H1 (cell line): Measurements from ENCODE around the gene GGTLC2. TPM values are rescaled to one million over a fixed set of nuclear protein-coding genes. Genes with fewer than 3 reads are reported as not detected.

Source experiments
- CTCF ChIA-PET: fragments of 300-600 bp; sonication (Branson Sonifier 250); formaldehyde crosslinking; loops from one replicate; lab custom pipeline; 2021; ENCODE audit not compliant: partially characterized antibody; lab: Charles Lee
- POLR2A ChIA-PET: fragments of 300-600 bp; sonication (Branson Sonifier 250); formaldehyde crosslinking; loops from one replicate; lab custom pipeline; 2021; ENCODE audit warnings: inconsistent platforms; ENCODE audit not compliant: partially characterized antibody; lab: Charles Lee
- DNase-seq, 2 experiments: peaks; one replicate each; pipeline versions ENCODE4 v3.0.0 to v3.0.0-alpha.2; 2010 to 2022; ENCODE audit warnings: low spot score in 2 of 2, low read depth in 1 of 2, mixed read lengths in 1 of 2
- FAIRE-seq: peaks from 2 replicates; lab custom pipeline; 2011; peaks lifted over from hg19 to GRCh38; lab: Jason Lieb, UNC
- H2AFZ ChIP-seq: 2 replicates; pipeline ENCODE4 v1.8.1; 2012; ENCODE audit warnings: low read length, inconsistent platforms
- H2AK5ac ChIP-seq: 2 replicates; pipeline ENCODE4 v1.6.1; 2013; ENCODE audit warnings: low read depth, low read length
- H2BK120ac ChIP-seq: replicated peaks from 2 replicates; pipeline ENCODE3; 2013; ENCODE audit warnings: low read depth, low read length, inconsistent platforms
- H2BK12ac ChIP-seq: 2 replicates; pipeline ENCODE4 v1.6.1; 2013; ENCODE audit warnings: low read depth, low read length
- H2BK15ac ChIP-seq: 2 replicates; pipeline ENCODE4 v1.6.1; 2013; ENCODE audit warnings: low read length
- H2BK20ac ChIP-seq: 2 replicates; pipeline ENCODE4 v1.6.1; 2013; ENCODE audit warnings: low read length
- H2BK5ac ChIP-seq: 2 replicates; pipeline ENCODE4 v1.6.1; 2013; ENCODE audit warnings: low read depth, low read length
- H3K14ac ChIP-seq: 2 replicates; pipeline ENCODE4 v1.6.1; 2013; ENCODE audit warnings: inconsistent platforms; ENCODE audit not compliant: insufficient read length
- H3K18ac ChIP-seq: 2 replicates; pipeline ENCODE4 v1.6.1; 2013; ENCODE audit warnings: low read length; ENCODE audit errors: extremely low read depth
- H3K23ac ChIP-seq: 2 replicates; pipeline ENCODE4 v1.6.1; 2013; ENCODE audit warnings: inconsistent platforms; ENCODE audit not compliant: insufficient read length
- H3K23me2 ChIP-seq: 2 replicates; pipeline ENCODE4 v1.6.1; 2013; ENCODE audit warnings: low read depth, low read length
- H3K27ac ChIP-seq: 2 replicates; pipeline ENCODE4 v1.6.1; 2011; ENCODE audit warnings: low read depth, low read length, inconsistent platforms
- H3K27me3 ChIP-seq, 4 experiments: replicated peaks in 1 of 4; 1 replicate in 1 of 4; 2 replicates in 3 of 4; pipeline versions ENCODE4 v1.6.1 to v1.8.1; 2011 to 2013; ENCODE audit warnings: low read length in 3 of 4, mild to moderate bottlenecking in 3 of 4, inconsistent platforms in 2 of 4, mixed read lengths in 2 of 4, moderate library complexity in 1 of 4; ENCODE audit not compliant: control insufficient read depth in 3 of 4, insufficient read depth in 3 of 4; ENCODE audit errors: extremely low read depth in 1 of 4
- H3K36me3 ChIP-seq, 4 experiments: 2 replicates each; pipeline versions ENCODE4 v1.6.1 to v1.8.1; 2011 to 2013; ENCODE audit warnings: mild to moderate bottlenecking in 4 of 4, low read length in 3 of 4, moderate library complexity in 2 of 4, control low read depth in 1 of 4, inconsistent platforms in 1 of 4; ENCODE audit not compliant: insufficient read depth in 4 of 4, control insufficient read depth in 2 of 4
- H3K4ac ChIP-seq: replicated peaks from 2 replicates; pipeline ENCODE3; 2013; ENCODE audit warnings: low read length, low read depth, mixed read lengths, inconsistent platforms; ENCODE audit not compliant: insufficient read length
- H3K4me1 ChIP-seq, 4 experiments: replicated peaks in 1 of 4; 1 replicate in 1 of 4; 2 replicates in 3 of 4; pipeline versions ENCODE4 v1.6.1 to v1.8.1; 2011 to 2013; ENCODE audit warnings: low read length in 3 of 4, inconsistent platforms in 2 of 4, mixed read lengths in 1 of 4; ENCODE audit not compliant: insufficient read depth in 4 of 4, control insufficient read depth in 3 of 4
- H3K4me2 ChIP-seq, 2 experiments: 2 replicates each; pipeline versions ENCODE4 v1.6.1 to v1.8.1; 2011 to 2013; ENCODE audit warnings: low read depth in 2 of 2, low read length in 2 of 2, control low read depth in 1 of 2, inconsistent platforms in 1 of 2, mild to moderate bottlenecking in 1 of 2; ENCODE audit not compliant: insufficient read depth in 1 of 2
- H3K4me3 ChIP-seq, 4 experiments: fragments of 200-600, 300-600 bp in 1 of 4; sonication (generic), shearing (Covaris generic), sonication (Bioruptor Twin) in 1 of 4; 2 replicates each; pipeline versions ENCODE4 v1.5.1 to v1.8.1; 2011 to 2016; ENCODE audit warnings: low read length in 4 of 4, low read depth in 3 of 4, control low read depth in 2 of 4, inconsistent platforms in 2 of 4, mild to moderate bottlenecking in 2 of 4, mixed read lengths in 1 of 4, moderate library complexity in 1 of 4; ENCODE audit not compliant: insufficient read depth in 2 of 4; ENCODE audit errors: extremely low read depth in 1 of 4
- H3K56ac ChIP-seq: replicated peaks from 2 replicates; pipeline ENCODE3; 2013; ENCODE audit warnings: low read depth, mild to moderate bottlenecking, mixed read lengths, low read length, inconsistent platforms; ENCODE audit not compliant: insufficient read length
- H3K79me1 ChIP-seq: 2 replicates; pipeline ENCODE4 v1.6.1; 2013; ENCODE audit warnings: low read depth, low read length, control low read depth
- H3K79me2 ChIP-seq, 2 experiments: 2 replicates each; pipeline versions ENCODE4 v1.6.1 to v1.8.1; 2012 to 2013; ENCODE audit warnings: low read length in 2 of 2, mild to moderate bottlenecking in 2 of 2, inconsistent platforms in 1 of 2; ENCODE audit not compliant: insufficient read depth in 2 of 2, control insufficient read depth in 1 of 2
- H3K9ac ChIP-seq, 4 experiments: replicated peaks in 1 of 4; 1 replicate in 1 of 4; 2 replicates in 3 of 4; pipeline versions ENCODE4 v1.6.1 to v1.8.1; 2011 to 2013; ENCODE audit warnings: low read depth in 3 of 4, low read length in 3 of 4, control low read depth in 2 of 4, mild to moderate bottlenecking in 2 of 4, moderate library complexity in 2 of 4, inconsistent platforms in 1 of 4; ENCODE audit errors: extremely low read depth in 1 of 4
- H3K9me3 ChIP-seq, 2 experiments: 2 replicates each; pipeline versions ENCODE4 v1.6.1 to v1.8.1; 2012 to 2013; ENCODE audit warnings: mild to moderate bottlenecking in 2 of 2, moderate library complexity in 2 of 2, control low read depth in 1 of 2, inconsistent platforms in 1 of 2, low read depth in 1 of 2, low read length in 1 of 2, mixed read lengths in 1 of 2; ENCODE audit not compliant: insufficient read depth in 2 of 2
- H4K20me1 ChIP-seq, 2 experiments: replicated peaks in 1 of 2; 2 replicates each; pipeline versions ENCODE3 to v1.8.1; 2011 to 2013; ENCODE audit warnings: inconsistent platforms in 2 of 2, low read length in 2 of 2, mild to moderate bottlenecking in 1 of 2; ENCODE audit not compliant: insufficient read depth in 2 of 2, control insufficient read depth in 1 of 2
- H4K5ac ChIP-seq: 2 replicates; pipeline ENCODE4 v1.6.1; 2013; ENCODE audit warnings: low read length, low read depth, mixed read lengths, inconsistent platforms; ENCODE audit not compliant: insufficient read length
- H4K8ac ChIP-seq: 2 replicates; pipeline ENCODE4 v1.8.0; 2013; ENCODE audit warnings: mild to moderate bottlenecking, moderate library complexity, low read length, inconsistent platforms; ENCODE audit not compliant: insufficient read depth; ENCODE audit errors: extremely low read depth
- H4K91ac ChIP-seq: replicated peaks from 2 replicates; pipeline ENCODE3; 2013; ENCODE audit warnings: low read length, mixed read lengths, inconsistent platforms; ENCODE audit not compliant: insufficient read length
- TCF12 ChIP-seq: IDR thresholded peaks from 2 replicates; pipeline ENCODE4 v1.6.1; 2011; ENCODE audit warnings: low read depth, mild to moderate bottlenecking, low read length
- YY1 ChIP-seq: IDR thresholded peaks from 2 replicates; pipeline ENCODE4 v1.6.1; 2011; ENCODE audit warnings: low read depth, mild to moderate bottlenecking, low read length
- WGBS, 2 experiments: shearing (Covaris generic) in 1 of 2; methylation state at CpG; one replicate each; pipeline versions ENCODE4 v1.1.6 to v1.1.7; 2013 to 2015; ENCODE audit warnings: low lambda C conversion rate in 2 of 2, mixed read lengths in 2 of 2, inconsistent platforms in 1 of 2, low coverage in 1 of 2, missing lambda C conversion rate in 1 of 2; ENCODE audit not compliant: insufficient replicate concordance in 2 of 2, insufficient coverage in 1 of 2, insufficient read length in 1 of 2; ENCODE audit errors: extremely low coverage in 1 of 2, missing lambda C conversion rate in 1 of 2; 5-methylcytosine and 5-hydroxymethylcytosine counted together
- polyA plus RNA-seq, 7 experiments: library from polyadenylated mRNA; depleted of rRNA in 3 of 7; stranded (reverse) in 5 of 7; unstranded in 2 of 7; fragments of >200 nt in 5 of 7; fragments of 200-250 nt in 2 of 7; gene quantifications; 1 replicate in 5 of 7; 2 replicates in 1 of 7; 4 replicates in 1 of 7; pipeline versions ENCODE4 v1.2.1 to v1.2.3, GENCODE V29; 2011 to 2013; ENCODE audit warnings: missing spikeins in 2 of 7, mixed read lengths in 2 of 7
- total RNA-seq: library from RNA; stranded (reverse); fragmentation: NEBNext Ultra II Directional; extraction: Animal tissue kit (Norgen Biotek cat#: 25700); gene quantifications from 2 replicates; pipeline ENCODE4 v1.2.1, GENCODE V29; 2021
- TF ChIP-seq, protein P1 (sequence below): IDR thresholded peaks from 2 replicates; pipeline ENCODE4 v1.6.1; 2012; ENCODE audit warnings: inconsistent platforms

The GGTLC2 gene
- total and polyA plus RNA-seq, 2 of the 8 experiments (the other 6 are each of a cell fraction or from before 2014, with no cell fraction given), result not detected

DNA sequence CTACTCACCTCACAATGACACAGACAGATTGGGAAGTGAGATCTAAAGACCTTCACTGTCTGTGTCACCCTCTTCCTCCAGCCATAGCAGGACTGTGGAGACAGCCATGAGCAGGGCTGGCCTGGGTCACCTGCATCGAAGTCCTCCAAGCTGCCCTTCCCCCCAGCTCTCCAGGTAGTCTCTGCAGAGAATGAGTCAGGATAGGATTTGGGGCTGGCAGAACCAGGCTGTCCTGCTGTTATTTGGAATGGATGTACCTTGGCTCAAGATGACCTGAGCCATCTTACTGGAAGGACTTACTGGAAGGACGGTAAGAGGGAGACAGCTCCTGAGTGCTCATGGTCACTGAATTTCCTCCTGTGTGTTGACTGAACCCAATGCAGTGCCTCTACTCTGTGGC lies 29.2 kb downstream of the GGTLC2 start:
- H3K56ac ChIP-seq, result no peak overlapping the region
- no peak overlapping the region for H4K8ac ChIP-seq
- no peak overlapping the region for H4K91ac ChIP-seq
- H3K23ac ChIP-seq, result no peak overlapping the region
- H4K20me1 ChIP-seq, result no peaks in the 10 kb centered on the region
- H3K4ac ChIP-seq, result no peak overlapping the region
- H3K79me1 ChIP-seq, result no peaks in the 10 kb centered on the region
- no peak overlapping the region for H3K9ac ChIP-seq
- WGBS, 2 experiments, result 66% methylated on average over 2 of the region's 2 CpGs; no CpG with 5 or more reads in 1 of the 2 experiments
- H2BK20ac ChIP-seq, result no peak overlapping the region
- no peak overlapping the region for H3K27ac ChIP-seq
- CTCF ChIA-PET, result no interaction called here
- H3K4me2 ChIP-seq, result no peak overlapping the region
- H2BK120ac ChIP-seq, result no peak overlapping the region
- POLR2A ChIA-PET, result no interaction called here
- FAIRE-seq, result no peak
- H3K36me3 ChIP-seq, result no peaks in the 10 kb centered on the region
- H2AFZ ChIP-seq, result no peak overlapping the region
- no peak overlapping the region for H3K18ac ChIP-seq
- no peaks in the 10 kb centered on the region for H3K23me2 ChIP-seq
- DNase-seq, result no peak
- H3K14ac ChIP-seq, result no peak overlapping the region
- no peak overlapping the region for H2BK12ac ChIP-seq
- H2AK5ac ChIP-seq, result no peak overlapping the region
- no peaks in the 10 kb centered on the region for H3K79me2 ChIP-seq
- peaks cover 17 to 40% (median 28%) of the 10 kb centered on the region in 4 experiments for H3K27me3 ChIP-seq
- H2BK15ac ChIP-seq, result no peak overlapping the region
- H3K4me3 ChIP-seq, result no peak overlapping the region
- no peak overlapping the region for H4K5ac ChIP-seq
- peaks cover 26 to 57% of the 10 kb centered on the region in 2 experiments for H3K9me3 ChIP-seq
- H2BK5ac ChIP-seq, result no peak overlapping the region
- no peaks in the 10 kb centered on the region for H3K4me1 ChIP-seq
- TF ChIP-seq TCF12, result no peak
- TF ChIP-seq, protein P1, sequence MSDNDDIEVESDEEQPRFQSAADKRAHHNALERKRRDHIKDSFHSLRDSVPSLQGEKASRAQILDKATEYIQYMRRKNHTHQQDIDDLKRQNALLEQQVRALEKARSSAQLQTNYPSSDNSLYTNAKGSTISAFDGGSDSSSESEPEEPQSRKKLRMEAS, result no peak
- TF ChIP-seq YY1, result no peak
